ENCODE data around the gene COBL. TPM values are rescaled to one million over a fixed set of nuclear protein-coding genes. Genes with fewer than 3 reads are reported as not detected.

Gene COBL
- total RNA-seq, 4 donors from 2014 or later: 1.1 to 27.7 (median 15.2) TPM

- DNase-seq (ENCODE audit: low spot score): no peak
- no peak for ATAC-seq (ENCODE audit: low FRiP score)
- no peak for TF ChIP-seq CTCF (IDR thresholded peaks at IDR 0.05)
Measured at GRCh38 chr7:51340936-51341335, 24.3 kb upstream of the COBL start.

- ATAC-seq (ENCODE audit: low FRiP score) (no peak), DNase-seq (ENCODE audit: low spot score) (no peak)
- TF ChIP-seq CTCF (IDR thresholded peaks at IDR 0.05): no peak
Measured at GRCh38 chr7:51340029-51340838, 23.6 kb upstream of the COBL start.

- no peak for ATAC-seq (ENCODE audit: low FRiP score)
- TF ChIP-seq CTCF (IDR thresholded peaks at IDR 0.05): no peak
Measured at GRCh38 chr7:51335057-51335456, 18.4 kb upstream of the COBL start.

GRCh38 chr7:51329696-51330263 lies 13.2 kb upstream of the COBL start:
- DNase-seq (ENCODE audit: low spot score): no peak
- no peak for TF ChIP-seq CTCF (IDR thresholded peaks at IDR 0.05)
- no peak for ATAC-seq (ENCODE audit: low FRiP score)

More at GRCh38 chr7:51335057-51335456, 18.4 kb upstream of the COBL start:
- no peak for DNase-seq (ENCODE audit: low spot score)

- DNase-seq (ENCODE audit: low spot score) (no peak), ATAC-seq (ENCODE audit: low FRiP score) (no peak)
- TF ChIP-seq CTCF (IDR thresholded peaks at IDR 0.05): no peak
Measured at GRCh38 chr7:51328351-51328801, 11.8 kb upstream of the COBL start.

- DNase-seq (ENCODE audit: low spot score) (no peak), ATAC-seq (ENCODE audit: low FRiP score) (no peak)
- TF ChIP-seq CTCF (IDR thresholded peaks at IDR 0.05): no peak
Measured at GRCh38 chr7:51327287-51327717, 10.7 kb upstream of the COBL start.

Data from omental fat pad (tissue), 4 donors.